OCI-LY1 (cell line): ENCODE measurements around the gene ALDH3B2.

Experiments
- EZH2 ChIP-seq: fragments of 200-600 bp; sonication (generic), shearing (Covaris generic); IDR thresholded peaks from 2 replicates; pipeline ENCODE4 v1.8.0; 2017; ENCODE audit warnings: borderline replicate concordance, mixed run types, mild to moderate bottlenecking, antibody characterized with exemption, low read length, moderate library complexity, mixed read lengths
- TF ChIP-seq, protein P1 (sequence below): fragments of 200-600 bp; sonication (generic), shearing (Covaris generic); IDR thresholded peaks from 2 replicates; pipeline ENCODE4 v1.5.1; 2017; ENCODE audit warnings: mild to moderate bottlenecking, antibody characterized with exemption, low read length, moderate library complexity, mixed read lengths

DNA sequence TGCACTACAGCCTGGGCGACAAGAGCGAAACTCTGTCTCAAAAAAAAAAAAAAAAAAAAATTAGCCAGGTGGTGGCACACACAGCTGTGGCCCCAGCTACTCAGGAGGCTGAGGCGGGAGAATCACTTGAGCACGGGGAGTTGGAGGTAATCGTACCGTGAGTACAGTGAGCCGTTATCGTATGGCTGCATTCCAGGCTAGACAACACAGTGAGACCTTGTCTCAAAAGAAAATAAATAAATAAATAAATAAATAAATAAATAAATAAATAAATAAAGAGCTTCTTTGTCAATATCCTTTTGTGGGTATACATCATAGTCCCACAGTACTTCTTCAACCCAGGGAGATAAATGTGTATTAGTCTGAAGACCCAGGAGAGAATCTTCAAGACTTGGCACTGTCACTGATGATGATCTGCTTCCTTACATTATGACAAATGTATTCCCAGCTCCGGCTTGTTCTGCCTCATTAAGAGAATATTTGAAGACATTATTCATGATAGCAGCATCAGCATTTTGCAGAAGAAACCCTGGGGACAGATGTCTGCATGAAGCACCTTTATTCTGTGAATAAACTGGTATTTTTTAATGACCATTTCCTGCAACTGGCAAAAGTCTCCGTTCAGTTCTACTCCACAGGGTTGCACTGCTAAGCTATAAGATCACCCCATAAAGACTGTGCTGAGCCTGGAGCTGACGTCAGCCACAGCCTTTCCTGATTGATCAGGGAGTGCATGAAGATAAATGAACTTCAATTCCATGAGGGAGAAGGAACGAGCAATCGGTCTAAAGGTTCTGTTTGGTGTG lies 22.2 kb downstream of the ALDH3B2 start:
- TF ChIP-seq, protein P1, sequence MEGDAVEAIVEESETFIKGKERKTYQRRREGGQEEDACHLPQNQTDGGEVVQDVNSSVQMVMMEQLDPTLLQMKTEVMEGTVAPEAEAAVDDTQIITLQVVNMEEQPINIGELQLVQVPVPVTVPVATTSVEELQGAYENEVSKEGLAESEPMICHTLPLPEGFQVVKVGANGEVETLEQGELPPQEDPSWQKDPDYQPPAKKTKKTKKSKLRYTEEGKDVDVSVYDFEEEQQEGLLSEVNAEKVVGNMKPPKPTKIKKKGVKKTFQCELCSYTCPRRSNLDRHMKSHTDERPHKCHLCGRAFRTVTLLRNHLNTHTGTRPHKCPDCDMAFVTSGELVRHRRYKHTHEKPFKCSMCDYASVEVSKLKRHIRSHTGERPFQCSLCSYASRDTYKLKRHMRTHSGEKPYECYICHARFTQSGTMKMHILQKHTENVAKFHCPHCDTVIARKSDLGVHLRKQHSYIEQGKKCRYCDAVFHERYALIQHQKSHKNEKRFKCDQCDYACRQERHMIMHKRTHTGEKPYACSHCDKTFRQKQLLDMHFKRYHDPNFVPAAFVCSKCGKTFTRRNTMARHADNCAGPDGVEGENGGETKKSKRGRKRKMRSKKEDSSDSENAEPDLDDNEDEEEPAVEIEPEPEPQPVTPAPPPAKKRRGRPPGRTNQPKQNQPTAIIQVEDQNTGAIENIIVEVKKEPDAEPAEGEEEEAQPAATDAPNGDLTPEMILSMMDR = no peak
- TF ChIP-seq EZH2 = no peak
